SK-N-SH (cell line): ENCODE measurements around the gene S100B.

Experiments used
- MEF2A ChIP-seq: IDR thresholded peaks from 2 replicates; pipeline ENCODE4 v1.4.0; 2012; ENCODE audit warnings: low read depth, borderline replicate concordance
- MXI1 ChIP-seq: IDR thresholded peaks from 2 replicates; pipeline ENCODE4 v1.6.1; 2012; ENCODE audit warnings: mild to moderate bottlenecking, low read depth, low read length, improper control_type of control experiment
- NFIC ChIP-seq: IDR thresholded peaks from 2 replicates; pipeline ENCODE4 v1.4.0; 2012; ENCODE audit warnings: borderline replicate concordance
- POLR2AphosphoS5 ChIP-seq: IDR thresholded peaks from 2 replicates; pipeline ENCODE4 v1.6.1; 2012; ENCODE audit warnings: low read depth, low read length
- RFX5 ChIP-seq: IDR thresholded peaks from 2 replicates; pipeline ENCODE4 v1.6.1; 2012; ENCODE audit warnings: mild to moderate bottlenecking, improper control_type of control experiment, low read length
- YY1 ChIP-seq: IDR thresholded peaks from 2 replicates; pipeline ENCODE4 v1.4.0; 2012; ENCODE audit warnings: low read depth, mild to moderate bottlenecking
- TF ChIP-seq, protein P1 (sequence below): fragments of 200-600 bp; sonication (generic); IDR thresholded peaks from 2 replicates; pipeline ENCODE4 v1.6.1; 2017; ENCODE audit warnings: antibody characterized with exemption, mild to moderate bottlenecking, moderate library complexity
- TF ChIP-seq, protein P2 (sequence below): IDR thresholded peaks from 2 replicates; pipeline ENCODE4 v1.4.0; 2012; ENCODE audit warnings: low read depth, borderline replicate concordance

DNA sequence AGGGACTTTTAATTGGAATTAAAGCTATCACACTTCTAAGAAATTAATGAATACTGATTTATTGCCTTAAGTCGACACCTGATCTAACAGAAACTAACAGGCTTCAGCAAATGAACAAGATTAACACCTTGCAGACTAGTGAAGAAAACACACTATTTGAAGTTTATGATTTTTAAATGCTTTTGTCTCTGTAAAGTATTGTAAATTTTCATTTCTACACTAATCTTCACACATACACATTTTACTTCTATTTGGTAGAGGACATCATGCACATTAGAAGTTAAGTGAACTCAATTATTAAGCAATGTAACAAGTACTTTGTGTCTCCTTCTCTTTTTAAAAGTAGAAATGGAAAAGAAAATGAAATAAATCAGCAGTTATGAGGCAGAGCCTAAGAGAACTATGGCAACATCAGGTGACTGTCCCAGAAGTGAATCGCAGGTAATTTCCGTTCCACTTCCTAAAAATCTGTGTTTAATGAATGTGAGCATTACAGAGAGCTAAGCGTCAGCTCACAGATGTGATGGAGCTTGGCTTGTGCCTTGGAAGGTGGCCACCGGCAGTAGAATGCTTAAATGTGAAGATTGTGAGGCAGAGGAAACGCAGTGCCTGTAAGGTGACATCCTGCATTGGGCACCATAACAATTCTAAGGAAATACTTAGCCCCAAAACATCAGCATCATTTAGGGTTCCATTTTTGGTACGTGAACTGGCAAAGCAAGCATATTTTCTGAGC lies 31.8 kb upstream of the S100B start:
- TF ChIP-seq, protein P1, sequence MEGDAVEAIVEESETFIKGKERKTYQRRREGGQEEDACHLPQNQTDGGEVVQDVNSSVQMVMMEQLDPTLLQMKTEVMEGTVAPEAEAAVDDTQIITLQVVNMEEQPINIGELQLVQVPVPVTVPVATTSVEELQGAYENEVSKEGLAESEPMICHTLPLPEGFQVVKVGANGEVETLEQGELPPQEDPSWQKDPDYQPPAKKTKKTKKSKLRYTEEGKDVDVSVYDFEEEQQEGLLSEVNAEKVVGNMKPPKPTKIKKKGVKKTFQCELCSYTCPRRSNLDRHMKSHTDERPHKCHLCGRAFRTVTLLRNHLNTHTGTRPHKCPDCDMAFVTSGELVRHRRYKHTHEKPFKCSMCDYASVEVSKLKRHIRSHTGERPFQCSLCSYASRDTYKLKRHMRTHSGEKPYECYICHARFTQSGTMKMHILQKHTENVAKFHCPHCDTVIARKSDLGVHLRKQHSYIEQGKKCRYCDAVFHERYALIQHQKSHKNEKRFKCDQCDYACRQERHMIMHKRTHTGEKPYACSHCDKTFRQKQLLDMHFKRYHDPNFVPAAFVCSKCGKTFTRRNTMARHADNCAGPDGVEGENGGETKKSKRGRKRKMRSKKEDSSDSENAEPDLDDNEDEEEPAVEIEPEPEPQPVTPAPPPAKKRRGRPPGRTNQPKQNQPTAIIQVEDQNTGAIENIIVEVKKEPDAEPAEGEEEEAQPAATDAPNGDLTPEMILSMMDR, result no peak
- TF ChIP-seq POLR2AphosphoS5, result no peak
- TF ChIP-seq, protein P2, sequence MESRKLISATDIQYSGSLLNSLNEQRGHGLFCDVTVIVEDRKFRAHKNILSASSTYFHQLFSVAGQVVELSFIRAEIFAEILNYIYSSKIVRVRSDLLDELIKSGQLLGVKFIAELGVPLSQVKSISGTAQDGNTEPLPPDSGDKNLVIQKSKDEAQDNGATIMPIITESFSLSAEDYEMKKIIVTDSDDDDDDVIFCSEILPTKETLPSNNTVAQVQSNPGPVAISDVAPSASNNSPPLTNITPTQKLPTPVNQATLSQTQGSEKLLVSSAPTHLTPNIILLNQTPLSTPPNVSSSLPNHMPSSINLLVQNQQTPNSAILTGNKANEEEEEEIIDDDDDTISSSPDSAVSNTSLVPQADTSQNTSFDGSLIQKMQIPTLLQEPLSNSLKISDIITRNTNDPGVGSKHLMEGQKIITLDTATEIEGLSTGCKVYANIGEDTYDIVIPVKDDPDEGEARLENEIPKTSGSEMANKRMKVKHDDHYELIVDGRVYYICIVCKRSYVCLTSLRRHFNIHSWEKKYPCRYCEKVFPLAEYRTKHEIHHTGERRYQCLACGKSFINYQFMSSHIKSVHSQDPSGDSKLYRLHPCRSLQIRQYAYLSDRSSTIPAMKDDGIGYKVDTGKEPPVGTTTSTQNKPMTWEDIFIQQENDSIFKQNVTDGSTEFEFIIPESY, result no peak
- TF ChIP-seq MEF2A, result no peak
- TF ChIP-seq YY1, result no peak
- no peak for TF ChIP-seq MXI1
- no peak for TF ChIP-seq NFIC
- no peak for TF ChIP-seq RFX5
